NCI-H460 (cell line): ENCODE data around the gene STK39. TPM values are rescaled to one million over a fixed set of nuclear protein-coding genes. Genes with fewer than 3 reads are reported as not detected.
"Not testable (repeated sequence)": the region's sequence is repeated elsewhere in the genome, so short reads cannot be mapped to it uniquely, and the experiment has no call there.

Experiments used
- DNase-seq: peaks from one replicate; pipeline ENCODE4 v3.0.0-alpha.2; 2016; ENCODE audit warnings: low read depth; ENCODE audit errors: extremely low read depth
- total RNA-seq: library from RNA; depleted of rRNA; stranded (reverse); fragments of >200 nt; shearing (Covaris generic); gene quantifications from 2 replicates; pipeline ENCODE4 v1.2.3, GENCODE V29; 2014

STK39 gene
- total RNA-seq, 1 experiment from 2014 or later: 18.3 TPM

DNA sequence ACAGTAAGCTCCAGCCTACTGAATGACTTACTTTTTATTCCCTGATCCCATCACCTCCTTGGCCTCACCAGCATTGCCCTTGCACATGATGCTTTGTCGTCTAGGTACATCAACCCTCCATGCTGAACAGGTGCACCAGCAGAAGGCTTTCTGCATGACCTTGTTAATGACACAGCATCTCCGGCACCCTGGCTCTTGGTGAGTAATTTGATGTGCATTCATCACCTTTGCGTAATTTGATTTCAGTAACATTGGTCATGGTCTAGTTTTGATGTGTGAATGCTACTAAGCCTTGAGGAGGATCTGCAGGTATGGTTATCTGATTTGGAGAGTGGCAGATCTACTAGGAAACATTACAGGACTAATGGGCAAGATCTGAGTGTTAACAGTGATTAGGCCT lies 103.6 kb downstream of the STK39 start:
- no peak for DNase-seq

DNA sequence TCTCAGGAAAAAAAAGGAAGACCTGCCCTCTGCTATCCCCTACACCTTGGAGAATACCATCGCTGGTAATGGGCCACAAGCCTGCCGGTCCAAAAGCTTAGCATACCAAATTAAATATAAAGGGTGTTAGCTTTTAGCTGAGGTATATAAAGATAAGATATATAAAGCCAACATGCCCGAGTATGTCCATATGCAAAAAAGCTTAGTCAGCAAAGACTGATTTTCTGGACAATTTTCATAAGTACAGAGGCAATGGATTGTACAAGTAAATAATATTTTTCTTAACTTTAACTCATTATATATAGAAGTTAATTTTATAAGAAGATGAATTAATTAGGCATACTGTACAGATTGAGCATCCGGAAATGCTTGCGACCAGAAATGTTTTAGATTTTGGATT lies 106.5 kb downstream of the STK39 start:
- no peak for DNase-seq

DNA sequence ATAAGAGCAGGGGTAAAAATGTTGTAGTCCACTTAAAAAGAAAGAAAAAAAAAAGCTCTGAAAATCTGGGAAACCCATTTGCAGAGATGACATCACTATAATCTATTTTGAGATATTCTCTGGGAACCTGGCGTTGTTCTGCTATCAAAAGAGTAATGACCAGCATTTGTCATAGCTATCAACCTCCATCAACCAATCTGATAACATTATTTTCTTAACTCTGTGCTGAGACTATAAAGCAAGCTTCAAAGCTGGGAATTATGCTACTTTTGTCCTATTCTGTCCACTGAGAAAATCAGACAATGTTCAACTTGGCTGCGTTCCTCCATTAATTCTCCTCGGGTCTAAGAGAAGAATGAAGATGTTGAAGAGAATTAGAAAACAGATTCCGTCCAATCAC lies 107.5 kb downstream of the STK39 start:
- DNase-seq: no peak

DNA sequence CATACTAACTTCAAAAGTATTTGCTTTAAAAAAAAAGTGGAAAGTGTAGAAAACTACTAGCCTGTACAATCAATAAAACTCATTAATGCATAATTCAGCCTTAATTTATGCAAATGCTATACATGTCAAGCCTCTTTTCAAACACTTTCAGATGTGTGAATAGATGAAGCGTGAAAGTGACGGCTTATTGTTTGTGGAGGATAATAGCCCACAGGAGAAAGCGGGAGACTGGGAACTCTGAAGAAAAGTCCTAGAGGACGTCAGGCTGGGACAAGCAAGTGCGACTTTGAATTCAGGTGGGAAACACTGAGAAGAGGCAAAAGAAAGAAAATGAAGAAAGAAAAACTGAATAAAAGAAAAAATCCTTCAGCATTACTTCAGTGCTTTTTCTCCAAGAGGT lies 108.5 kb downstream of the STK39 start:
- DNase-seq: no peak

DNA sequence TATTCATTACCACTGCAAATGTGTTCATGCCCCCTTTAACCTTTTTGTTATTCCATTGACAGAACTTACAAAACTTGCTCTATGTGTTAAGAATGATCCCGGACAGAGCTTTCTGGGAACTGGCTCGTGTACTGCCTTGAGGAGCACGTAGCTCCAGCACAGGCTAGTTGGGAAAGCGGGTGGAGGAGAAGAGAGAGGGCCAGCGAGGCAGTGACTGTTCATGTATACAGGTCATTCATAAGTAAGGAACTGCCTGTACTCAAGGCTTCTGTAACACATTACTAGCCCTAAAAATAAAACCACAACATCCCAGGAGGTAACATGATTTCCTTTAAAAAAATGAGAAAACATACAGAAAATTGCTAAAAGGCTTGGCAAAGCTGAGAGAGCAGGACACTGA lies 109.0 kb downstream of the STK39 start:
- DNase-seq: no peak

DNA sequence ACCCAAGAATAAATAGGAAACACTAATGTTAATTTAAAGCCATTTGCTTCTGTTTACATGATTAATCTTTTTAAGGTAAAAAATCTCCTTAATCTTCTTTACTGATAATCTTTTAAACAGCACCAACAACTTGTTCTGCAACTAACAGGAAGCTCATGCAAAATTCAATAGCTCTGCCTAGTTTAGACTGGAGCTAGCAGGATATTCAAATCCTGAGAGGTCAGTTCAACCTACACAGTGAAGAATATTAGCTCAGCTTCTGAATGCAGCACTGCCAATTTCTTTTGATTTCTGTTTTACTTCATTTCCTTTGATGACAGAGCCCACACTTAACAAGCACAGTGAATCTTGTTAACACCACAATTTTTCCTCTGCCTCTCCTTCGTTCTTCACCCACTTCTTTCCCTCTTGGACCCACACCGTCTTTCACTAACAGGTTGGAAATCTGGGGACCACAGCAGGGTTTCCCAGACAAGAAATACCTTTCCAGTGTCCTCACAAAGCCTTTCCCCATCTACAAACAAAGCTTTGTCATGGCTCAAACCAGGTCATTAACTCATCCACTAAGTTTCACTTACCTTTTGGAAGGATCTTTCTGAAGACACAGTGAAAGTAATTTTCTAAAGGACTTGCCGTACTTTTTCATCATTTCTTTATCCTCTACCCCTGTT lies 109.8 kb downstream of the STK39 start:
- no peak for DNase-seq

DNA sequence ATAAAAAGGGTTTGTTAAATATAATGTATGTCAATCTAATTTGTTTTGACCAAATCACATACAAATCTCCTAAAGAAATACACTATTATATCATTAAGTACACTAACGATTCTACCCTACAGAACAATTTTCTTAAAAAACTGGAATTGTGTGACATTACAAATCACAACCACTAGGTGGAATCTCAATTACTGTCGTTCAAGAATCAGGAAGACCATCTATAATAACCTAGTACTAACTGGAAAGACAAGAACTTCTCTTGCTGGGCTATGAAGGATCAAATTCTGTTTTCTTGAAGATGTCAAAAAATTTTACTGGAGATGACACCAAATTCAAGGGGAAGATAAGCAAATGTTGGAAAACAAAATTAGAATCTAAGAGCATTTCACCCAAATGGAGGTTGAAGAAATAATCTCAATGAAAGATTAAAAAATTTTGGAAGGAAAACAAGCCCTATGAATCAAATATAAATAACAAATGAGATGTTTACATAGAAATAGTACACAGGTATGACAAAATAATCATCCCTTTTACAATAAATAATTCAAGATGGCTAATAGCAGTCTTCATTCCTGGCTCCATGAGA lies 110.9 kb downstream of the STK39 start:
- peak; percentile 37 for DNase-seq

DNA sequence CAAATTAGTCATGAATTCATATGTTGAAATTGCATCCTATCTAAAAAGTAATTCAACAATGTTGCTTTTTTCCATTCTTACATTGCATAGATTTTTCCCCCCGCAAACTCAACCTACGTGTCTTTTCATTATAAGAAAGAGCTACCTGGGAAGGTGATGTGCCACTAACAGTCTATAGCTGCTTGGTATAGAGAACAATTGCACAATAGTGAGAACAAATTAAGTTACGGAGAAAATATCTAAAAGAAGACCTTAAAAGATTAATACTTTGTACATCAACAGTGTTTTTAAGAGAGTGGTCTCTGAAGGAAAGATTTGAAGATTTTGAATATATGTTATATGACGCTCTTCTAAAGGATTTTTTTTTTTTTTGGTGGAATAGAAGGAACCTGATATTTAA lies 111.8 kb downstream of the STK39 start:
- no peak for DNase-seq

DNA sequence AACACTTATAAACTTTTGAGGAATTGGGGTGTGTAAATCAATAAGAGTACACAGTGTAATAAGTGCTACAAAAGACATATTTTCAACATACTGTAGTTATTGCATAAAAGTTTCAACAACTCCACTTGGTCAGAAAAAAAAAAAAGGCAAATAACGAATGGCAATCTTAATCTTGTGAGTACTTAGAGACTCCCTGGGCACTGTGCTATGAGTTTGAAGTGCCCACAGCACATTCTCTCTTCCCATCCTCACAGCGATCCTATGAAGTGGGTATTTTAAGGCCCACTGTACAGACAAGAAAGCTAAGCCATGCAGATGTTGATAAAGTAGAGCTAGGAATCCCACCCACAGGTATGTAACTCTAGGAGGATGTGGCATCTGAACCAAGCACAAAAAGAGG lies 112.3 kb downstream of the STK39 start:
- no peak for DNase-seq

DNA sequence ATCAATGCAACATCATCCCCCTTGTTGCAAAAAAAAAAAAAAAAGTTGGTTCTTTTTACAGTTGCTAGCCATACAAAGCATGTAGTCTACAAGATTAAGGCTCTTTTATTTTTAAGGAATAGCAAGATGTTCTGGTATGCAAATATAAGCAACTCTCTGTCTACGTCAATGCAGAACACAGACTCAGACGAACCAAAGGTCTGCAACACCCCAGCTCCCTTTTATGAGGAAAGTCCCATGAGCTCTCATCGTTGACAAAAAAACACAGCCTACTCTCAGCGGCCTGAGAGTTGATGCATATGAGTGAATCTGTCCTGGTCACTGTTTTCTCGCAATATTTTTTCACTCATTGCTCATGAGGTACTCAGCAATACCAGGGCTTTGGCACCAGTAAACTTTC lies 112.9 kb downstream of the STK39 start:
- DNase-seq: no peak

DNA sequence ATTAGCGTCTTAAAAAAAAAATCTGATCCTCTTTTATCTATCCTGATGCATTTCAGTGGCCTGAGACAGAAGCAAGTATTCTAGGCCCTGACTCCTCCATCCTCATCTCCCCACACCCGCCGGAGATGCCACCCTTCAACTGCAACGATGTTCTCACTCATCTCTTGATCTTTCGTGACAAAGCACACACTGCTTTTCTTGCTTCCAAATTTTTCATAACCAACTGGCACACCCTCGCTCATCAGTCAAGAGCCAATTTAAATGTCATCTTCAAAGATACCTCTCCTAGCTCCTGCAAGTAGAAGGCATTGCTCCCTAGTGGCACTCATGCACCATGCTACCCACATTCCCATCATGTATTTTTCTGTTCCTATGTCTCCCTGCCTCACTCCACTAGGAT lies 115.0 kb downstream of the STK39 start:
- DNase-seq: no peak

DNA sequence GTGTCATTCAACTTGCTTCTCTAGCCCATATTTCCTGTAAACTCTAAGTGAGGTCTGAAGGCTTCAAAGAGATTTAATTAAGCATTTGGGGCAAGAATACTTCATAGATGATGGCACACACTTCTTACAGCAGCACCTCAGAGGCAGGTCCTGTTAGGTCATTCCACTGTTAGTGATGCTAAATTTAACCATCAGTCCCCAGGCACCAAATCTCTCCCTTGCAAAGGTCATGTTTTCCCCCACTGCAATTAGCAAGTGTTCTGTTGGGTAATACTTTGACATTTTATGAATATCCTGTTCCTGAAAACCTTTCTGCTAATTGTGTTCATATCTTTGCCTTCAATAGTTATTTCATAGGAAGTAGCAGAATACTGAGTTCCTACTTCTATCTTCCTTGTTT lies 117.0 kb downstream of the STK39 start:
- no peak for DNase-seq

DNA sequence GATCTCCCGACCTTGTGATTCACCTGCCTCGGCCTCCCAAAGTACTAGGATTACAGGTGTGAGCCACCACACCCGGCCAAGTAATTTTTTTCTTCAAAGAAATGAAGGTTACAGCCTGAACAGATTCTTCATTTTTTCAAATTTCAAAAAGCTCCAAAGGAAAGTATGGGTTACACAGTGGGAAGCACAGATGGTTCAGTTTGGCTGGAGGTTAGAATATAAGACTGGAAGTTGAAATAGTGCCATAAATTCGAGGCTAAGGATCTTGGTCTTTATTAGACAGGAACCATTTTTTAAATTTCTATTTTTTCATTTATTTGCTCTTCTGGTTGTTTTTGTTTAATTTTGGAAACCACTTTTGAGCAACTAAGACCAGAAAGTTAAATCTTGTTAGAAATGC lies 120.0 kb downstream of the STK39 start:
- DNase-seq: no peak

DNA sequence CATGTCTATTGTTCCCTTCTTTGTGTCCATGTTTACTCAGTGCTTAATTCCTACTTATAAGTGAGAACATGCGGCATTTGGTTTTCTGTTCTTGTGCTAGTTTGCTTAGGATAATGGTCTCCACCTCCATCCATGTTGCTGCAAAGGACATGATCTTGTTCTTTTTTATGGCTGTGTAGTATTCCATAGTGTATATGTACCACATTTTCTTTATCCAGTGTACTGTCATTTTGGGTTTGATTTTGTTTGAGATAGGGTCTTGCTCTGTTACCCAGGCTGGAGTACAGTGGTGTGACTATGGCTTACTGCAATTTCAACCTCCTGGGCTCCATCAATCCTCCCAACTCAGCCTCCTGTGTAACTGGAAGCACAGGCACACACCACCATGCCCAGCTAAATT lies 125.2 kb downstream of the STK39 start:
- not testable (repeated sequence) for DNase-seq

DNA sequence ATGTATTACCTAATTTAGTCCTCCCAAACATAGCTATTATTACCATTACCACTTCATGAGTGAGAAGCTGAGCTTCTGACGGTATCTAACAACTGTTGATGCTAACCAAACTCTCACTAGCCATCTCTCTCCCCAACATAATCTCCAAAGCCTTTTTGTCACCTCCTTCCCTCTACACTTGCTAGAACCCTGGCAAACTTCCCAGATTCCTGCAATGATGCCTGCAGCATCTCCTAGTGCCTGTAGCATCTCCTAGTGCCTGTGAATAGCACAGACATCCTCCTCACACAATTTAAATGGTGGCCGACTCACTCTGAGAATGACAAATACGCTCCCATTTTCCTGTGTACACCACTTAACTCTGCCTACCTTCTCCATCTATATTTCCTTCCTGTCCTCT lies 126.7 kb downstream of the STK39 start:
- no peak for DNase-seq

DNA sequence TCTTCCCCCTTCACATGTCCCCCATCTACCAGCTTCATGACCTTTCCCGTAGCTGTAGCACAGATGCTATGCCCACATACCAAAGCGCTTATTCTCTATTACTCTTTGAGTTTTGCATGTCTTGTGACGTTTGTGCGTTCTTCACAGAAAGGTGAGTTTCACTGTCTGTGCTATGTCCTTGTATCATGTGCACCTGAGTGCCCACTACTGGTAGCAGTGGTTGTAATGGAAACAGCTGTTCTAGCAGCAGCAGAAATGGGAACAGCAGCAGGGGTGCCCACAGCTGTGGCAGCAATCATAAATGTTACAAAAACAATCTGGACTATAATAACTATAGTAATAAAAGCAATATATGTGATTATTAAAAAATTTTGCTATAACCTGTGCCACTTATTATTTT lies 127.1 kb downstream of the STK39 start:
- no peak for DNase-seq

DNA sequence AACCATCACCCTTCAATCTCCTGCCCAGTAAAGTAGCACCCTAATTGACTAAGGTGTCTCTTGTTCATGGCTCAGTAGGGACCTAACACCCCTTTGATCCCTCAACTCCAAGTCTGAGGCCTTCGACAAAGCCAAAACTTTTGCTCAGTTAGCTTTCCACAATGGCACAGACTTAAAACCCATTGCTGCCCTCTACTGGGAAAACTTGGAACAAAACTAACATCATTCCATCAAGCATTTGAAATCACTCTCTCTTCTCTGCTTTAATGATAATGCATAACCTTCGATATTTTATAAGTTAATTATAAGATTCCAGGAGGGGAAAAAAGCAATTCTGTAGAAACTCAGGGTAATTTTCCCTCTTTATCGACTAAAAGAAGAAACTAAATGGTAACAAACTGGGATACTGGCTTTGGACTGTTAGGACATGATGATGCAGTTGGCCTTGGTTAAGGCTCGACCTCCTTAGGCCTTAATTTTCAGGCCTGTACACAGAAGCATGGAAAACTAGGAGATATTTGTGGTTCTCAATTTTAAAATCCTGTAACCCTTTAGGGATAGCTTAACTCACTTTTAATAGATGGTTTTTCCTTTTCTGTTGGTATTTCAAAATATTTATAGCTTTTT lies 127.8 kb downstream of the STK39 start:
- peak; percentile 62 for DNase-seq

DNA sequence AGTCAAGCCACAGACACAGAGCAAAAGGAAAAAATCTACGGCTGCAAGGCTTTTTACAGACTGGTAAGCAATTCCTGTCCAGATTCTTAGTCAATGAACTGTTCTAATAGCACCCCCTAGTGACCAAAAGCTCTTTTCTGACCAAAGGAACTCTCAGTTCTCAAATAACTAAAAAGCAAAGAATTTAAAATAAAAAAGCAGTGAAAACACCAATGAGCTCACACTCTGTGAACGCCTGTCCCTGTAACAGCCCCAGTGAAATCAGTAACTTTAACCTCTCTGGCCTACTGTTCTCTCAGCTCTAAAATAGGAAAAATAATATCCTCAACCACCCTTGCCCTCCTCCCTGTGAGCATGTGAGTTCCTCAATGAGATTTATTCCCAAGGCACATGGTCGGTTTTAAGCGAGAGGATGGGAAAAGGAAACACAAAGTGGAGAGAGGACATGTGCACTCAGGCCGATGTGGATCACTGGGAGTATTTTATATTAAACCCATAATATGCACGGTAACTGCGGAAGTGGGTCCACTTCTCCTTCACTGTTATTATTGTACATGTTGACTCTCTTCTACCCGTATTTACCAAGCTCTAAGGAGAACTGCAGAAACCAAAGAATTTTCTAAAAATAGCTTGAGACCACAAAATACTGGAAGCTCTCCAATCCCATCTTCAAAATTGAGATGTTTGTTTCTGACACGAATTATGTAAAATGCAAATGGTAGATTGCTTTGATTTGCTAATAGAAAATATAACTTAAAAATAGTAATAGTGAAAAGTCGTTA lies 128.5 kb downstream of the STK39 start:
- DNase-seq: peak; percentile 70

DNA sequence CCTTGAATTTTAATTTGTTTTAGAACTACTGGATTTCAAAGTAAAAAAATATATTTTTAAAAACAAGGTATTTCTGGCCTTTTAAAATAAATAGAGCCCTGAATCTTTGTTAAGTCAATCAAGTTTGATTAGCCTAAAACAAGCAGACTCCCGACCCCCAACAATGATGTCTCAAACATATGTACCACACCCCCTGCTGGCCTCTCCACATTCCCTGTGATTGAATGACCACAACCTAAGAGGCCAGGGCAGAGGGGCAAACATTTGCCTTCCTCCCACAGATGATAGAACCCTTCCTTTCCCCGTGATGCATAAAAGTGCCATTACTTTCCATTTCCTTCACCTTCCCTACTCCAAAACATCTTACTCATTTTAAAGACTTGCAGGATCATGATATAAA lies 130.9 kb downstream of the STK39 start:
- no peak for DNase-seq

DNA sequence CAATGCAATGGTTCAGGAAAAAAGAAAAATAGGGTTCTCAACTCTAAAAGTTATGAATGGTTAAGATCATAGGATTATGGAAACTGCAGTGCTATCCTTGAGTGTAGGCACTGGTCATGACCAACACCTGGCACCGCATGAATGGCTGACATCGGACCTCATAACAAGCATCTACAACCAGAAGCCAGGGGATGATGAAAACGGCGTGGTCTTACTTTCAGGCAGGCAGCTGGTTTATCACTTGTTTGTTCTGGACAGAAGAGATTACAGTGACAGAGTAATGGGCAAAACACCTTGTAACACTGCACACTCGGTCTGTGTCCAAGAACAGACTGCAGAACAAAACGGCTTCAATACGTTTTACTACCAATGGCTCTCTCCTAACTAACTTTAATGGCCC lies 132.8 kb downstream of the STK39 start:
- no peak for DNase-seq

DNA sequence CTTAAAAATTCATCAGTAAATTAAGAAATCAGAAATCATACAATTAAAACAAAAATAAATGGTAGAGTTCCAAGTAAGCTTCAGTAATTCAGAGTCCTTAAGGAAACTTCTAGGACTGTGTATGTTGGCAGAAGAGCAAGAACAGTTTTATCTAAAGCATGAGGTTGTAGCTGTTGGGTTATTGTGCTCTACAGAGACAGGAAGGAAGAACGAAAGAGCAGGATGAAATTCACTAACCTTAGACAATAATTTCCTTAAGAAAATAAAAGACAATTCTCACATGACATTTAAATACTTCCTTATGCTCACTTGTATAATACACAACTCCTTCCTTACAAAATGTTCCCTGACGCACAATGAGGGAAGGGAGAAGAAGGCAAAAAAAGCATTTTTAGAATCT lies 133.4 kb downstream of the STK39 start:
- DNase-seq: no peak

DNA sequence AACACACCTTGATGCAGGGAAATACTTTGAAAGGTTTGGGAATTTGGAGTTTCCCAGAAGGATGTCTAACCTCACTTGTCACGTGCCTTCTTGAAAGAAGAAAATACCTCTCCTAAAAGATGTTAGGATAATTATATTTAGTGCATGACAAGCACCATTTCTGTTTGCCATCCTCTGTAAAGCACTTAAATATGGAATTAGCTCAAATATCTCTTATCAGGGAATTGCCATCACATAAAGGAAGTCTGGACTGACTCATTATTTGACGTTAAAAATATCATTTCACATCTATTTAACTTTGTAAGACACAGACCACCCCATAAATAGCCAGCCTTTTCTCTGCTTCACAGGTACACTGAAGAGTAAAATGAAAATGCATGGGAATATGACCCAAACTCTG lies 140.1 kb downstream of the STK39 start:
- no peak for DNase-seq
